HG02588 (cell line): ENCODE results near the gene DISC1.

ENCODE experiments used
- ATAC-seq: cut with Tn5 transposase; IDR thresholded peaks from one replicate; pipeline ENCODE4 v1.9.1; 2021; ENCODE audit warnings: mild to moderate bottlenecking, moderate library complexity; ENCODE audit not compliant: unreplicated experiment

DISC1 gene

DNA sequence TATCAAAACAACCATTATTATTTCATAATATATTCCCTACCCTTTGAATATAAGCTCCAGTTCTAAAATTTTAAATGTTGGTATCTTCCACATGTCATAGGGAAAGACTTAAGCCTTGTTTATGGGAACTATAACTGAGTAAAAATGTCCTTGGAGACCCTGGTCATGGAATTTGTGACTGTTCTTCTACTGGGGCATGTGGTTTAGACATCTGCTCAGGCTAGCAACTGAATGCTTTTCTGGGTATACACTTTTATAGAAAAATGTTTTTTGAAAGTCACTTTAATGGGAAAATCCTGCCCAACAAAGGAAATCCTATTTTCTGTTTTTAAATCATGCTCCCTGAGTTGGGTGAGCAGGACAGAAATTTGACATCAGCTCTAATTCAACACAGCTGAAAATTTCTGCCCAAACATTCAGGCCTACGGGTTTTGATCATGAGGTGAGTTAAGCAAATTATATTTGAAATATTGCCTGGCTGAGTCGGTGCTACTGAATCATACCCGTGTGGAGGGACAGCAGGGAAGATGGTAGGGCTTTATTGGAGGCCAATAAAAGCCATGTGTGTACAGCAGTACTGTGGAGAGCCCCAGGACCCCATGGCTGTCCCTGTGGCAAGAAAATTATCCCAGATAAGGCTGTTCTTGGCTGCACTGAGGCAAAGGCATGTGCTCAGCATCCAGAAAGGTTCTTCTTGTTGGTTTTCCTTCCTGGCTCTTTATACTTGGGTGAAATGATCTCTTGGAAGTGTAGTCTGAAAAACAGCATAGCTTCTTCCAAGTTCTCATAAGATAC is 391.8 kb downstream of the DISC1 start:
- no peak for ATAC-seq

GRCh38 chr1:232019026-232019340 is 392.4 kb downstream of the DISC1 start:
- ATAC-seq = no peak

DNA sequence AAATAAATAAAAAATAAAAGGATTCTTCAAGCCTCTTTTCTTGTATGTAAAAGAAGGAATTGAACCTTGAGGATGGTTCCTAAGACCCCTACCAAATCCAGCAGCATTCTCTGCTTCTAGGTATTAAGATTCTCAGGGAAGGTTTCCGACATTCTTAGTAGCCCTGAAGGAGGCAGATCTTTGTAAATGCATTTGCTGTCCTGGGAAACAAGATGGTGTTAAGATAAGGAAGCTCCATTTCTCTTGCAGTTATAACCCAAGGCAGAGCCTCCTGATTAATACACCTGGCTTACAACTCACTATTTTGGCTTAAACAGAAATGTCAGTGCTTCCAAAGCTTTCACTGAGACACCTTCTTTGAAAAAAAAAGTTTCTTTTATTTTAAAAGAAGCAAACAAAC is 393.8 kb downstream of the DISC1 start:
- no peak for ATAC-seq

- ATAC-seq = no peak
Measured at GRCh38 chr1:232029315-232029714, 402.7 kb downstream of the DISC1 start.

DNA sequence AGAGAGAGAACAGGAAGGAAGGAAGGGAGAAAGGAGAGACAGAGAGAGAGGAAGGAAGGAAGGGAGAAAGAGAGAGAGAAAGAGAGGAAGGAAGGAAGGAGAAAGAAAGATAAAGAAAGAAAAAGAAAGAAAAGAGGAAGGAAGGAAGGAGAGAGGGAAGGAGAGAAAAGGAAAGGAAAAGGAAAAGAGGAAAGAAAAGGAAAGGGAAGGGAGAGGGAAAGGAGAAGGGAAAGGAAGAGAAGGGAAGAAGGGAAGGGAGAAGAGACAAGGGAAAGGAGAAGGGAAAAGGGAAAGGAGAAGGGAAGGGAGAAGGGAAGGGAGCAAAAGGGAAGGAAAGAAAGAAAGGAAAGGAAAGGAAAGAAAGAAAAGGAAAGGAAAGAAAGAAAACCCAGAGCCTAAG is 404.6 kb downstream of the DISC1 start:
- no peak for ATAC-seq

GRCh38 chr1:232033285-232033684 is 406.7 kb downstream of the DISC1 start:
- ATAC-seq = no peak

DNA sequence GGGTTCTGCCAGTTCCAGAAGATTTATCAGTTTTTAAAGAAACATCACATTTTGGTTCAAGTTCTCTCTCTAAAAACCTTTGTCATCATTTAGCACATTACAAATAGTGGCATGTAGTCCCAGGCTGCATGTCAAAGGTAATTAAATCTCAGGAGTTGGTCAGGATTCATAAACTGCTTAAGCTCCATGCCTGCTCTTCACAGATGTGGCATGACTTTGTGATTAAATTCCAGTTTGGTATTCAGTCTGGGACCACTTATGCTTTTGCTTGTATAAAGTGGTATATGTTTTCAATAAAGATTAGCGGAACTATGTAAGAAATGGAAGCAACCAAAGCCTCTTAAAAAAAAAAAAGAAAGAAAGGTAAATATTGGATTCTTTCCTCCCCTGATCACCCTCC is 408.0 kb downstream of the DISC1 start:
- no peak for ATAC-seq

- no peak for ATAC-seq
Measured at GRCh38 chr1:232036181-232036933, 409.8 kb downstream of the DISC1 start.

GRCh38 chr1:232037774-232038388 is 411.3 kb downstream of the DISC1 start:
- no peak for ATAC-seq

DNA sequence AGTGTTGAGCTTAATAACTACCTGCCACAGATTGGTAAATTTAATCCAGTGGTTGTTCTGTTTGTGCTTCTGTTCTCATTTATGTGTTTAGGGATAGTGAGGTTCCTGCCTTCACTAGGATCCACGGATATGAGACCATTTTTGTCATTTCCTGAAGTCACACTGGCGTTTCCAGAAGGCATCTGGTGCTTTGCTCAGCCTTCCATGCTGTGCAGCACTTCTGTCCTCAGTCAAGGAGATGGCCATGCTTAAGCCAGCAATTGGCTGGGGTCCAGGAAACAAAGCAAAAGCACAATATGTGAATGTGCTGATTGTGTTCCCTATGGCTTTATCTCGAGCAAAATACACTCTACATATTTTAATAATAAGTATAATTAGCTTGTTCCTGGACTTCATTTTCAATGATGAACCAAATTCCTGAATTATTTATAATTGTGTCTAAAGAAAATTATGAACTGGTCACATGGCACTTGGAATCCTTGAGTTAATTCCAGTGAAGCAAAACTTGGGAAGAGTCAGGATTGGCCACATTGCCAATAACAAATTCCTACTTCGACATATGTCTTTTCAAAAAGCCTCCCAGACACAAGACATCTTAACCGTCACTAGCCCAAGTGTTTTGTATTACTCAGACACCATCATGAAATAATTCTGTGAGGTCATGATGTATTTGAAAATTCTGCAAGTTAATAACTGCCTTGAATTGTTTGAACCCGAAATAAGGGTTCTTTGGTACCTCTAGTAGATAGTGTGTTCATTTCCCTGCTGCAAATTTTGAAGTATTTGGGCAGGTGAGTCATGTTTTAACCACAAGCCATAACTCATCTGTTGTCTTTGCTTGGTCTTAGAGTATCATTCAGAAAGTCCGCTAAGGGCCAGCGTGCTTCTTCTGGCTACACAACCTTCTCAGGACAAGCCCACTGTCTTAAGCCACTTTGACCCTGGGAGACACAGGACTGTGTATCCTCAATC is 412.4 kb downstream of the DISC1 start:
- ATAC-seq = no peak

- no peak for ATAC-seq
Measured at GRCh38 chr1:232040260-232040659, 413.7 kb downstream of the DISC1 start.

DNA sequence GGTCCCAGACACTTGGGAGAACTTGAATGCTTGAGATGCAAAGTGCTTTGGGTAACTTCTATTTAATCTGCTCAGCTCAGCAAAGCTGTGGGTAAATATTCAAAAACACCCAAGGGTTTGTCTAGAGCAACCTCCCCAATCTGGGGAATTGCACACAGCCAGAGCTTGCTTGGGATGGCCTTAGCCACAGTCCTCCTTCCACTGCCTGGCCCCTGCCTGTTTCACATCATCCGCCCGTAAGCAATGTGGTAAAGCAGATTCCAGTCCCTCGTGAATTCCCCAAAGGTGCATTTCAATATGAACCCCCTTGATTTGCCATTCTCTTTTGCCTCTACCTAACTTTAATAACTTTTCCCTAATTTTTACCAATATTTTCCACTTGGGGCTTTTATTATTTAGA is 418.1 kb downstream of the DISC1 start:
- no peak for ATAC-seq

DNA sequence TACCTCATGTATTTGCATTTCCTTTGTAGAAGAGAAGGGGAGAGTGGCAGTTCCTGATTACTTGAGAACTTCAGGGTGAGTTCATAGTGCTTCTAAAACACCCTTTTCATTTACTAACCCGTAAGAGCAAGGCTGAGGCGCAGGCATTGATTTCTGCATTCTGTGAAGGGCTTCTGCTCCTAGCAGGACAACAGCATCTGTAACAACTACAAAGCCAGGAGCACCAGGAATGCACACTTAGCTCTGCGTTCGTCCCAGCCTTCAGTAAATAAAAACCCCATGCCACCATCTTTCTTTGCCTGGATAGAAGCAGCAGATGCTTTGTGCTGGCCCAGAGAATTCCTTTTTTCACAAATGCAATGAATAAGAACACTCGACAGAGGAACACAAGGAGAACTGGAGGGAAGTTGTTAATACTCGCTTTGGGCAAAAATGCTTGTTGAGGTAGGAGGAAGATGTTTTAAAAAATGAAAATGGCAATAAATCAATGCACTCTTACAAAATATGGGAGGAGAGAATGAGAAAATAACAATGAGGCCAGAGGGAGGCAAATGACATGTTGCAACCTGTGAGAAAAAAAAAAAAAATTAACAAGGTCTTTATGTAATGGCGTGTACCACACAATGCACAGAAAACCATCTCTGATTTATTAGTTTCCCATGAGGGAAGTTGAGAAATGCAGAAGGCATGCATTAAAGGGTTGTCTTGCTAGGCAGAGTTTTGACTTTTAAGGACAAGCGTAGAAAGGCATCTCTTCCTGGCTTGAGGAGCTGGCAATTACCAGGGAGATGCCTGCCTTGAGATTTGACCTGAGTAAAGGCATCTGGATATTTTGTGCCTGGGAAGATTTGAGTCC is 418.8 kb downstream of the DISC1 start:
- ATAC-seq = no peak

DNA sequence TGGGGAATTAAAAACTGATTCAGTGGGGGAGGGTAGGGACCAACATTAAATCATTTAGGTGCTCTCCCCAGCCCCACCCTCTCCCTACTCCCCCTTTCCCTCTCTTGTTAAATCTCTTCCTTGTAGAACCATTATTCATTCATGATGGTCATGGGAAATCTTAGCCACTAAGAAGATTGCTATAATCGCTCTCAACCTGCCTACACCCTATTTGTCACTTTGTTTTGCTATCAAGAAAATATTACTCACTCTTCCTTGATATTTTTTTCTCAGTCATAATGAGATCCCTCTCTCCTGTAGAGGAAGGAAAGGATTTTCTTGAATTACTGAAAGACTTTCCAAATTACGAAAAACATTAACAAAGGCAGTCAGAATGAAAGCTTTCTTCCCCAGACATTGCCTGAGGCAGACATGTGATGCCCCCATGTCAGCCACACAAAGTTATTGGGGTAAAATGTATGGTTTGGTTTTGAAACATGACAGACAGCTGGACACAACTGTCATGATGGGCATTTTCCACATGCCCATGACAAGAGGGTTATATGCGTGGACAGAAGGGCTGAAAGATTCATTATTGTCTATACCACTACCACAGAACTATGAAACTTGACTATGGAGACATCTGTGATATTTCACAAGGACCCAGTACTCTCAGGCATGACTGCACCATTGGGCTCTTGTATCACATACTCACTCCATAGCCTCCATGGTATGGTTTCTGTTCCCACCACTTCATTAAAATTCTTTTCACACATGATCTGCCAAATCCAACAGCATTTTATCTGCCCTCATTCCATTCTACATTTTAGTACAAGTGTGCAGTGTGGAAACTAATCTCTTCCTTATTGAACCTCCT is 420.1 kb downstream of the DISC1 start:
- no peak for ATAC-seq

- ATAC-seq = no peak
Measured at GRCh38 chr1:232047473-232047872, 420.9 kb downstream of the DISC1 start.

- no peak for ATAC-seq
Measured at GRCh38 chr1:232048481-232048880, 421.9 kb downstream of the DISC1 start.

GRCh38 chr1:232049335-232049734 is 422.7 kb downstream of the DISC1 start:
- ATAC-seq = no peak

DNA sequence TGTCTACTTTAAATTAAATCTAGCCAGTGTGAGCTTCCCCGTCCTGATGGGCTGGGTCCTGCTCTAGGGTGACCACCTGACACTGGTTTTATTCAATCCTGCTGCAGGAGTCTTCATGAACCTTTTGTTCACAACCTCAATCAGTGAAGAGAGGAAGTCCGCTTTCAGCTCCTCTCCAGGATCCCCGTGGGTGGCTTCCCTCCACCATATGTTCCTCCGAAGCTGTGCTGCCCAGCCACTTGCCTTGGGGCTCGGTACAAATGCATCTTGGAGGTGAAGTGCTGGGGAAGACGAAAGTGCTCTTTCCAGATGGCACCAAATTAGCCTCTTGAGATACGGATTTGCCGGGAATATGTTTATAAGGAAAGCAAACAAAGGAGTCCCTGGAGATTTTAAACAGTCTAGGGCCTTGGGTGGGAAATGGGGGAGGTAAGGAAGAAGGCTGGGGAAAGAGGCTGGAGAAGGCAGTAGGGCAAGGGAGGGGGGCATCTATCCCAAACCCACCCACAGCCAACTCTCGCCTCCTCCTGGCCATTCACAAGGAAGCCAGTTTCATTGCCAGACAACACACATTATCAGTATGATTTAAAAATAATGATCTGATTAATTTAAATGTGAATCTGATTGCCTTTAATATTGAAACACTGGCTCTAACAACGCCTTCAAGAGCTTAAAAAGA is 430.8 kb downstream of the DISC1 start:
- no peak for ATAC-seq

- ATAC-seq = no peak
Measured at GRCh38 chr1:232057896-232058274, 431.3 kb downstream of the DISC1 start.
